ENCODE results near the gene LRGUK.

DNA sequence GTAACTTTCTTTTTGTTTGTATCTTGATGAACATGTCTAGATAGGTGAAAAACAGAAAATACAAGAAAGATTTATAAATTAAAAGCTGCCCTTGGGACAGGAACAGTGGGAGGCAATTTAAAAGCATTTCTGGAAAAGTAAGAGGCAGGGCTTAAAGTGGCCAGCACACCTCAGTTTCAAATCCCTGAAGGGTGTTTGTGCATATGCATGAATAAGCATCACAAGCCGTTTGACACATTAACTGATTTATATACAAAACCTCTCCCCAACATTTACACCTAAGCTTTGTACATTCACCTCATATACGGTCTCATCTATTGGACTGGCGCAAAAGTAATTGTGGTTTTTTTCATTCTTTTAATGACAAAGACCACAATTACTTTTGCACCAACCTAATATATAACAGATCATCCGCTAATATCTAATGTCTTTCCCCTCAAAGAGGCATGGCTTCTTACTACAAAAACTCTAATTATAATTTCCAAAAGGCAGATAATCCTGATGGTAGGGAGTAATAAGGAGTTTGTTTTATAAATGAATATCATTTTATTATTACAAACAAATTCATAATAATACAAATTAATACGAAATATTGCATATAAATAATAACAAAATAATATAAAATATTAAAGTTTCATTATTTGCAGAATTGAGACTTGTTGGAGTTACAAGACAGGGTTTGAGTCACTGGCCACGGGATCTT, 48.3 kb downstream of the LRGUK start:
- TF ChIP-seq MAX (IDR thresholded peaks at IDR 0.05; ENCODE audit: insufficient read depth, insufficient read length), result no peak
- no peak for TF ChIP-seq EZH2 (IDR thresholded peaks at IDR 0.05; ENCODE audit: borderline replicate concordance, low read depth, low read length, severe bottlenecking)
- no peak for TF ChIP-seq FOS (IDR thresholded peaks at IDR 0.05; ENCODE audit: borderline replicate concordance, insufficient read depth, low read length)
- TF ChIP-seq CTCF (IDR thresholded peaks at IDR 0.05; ENCODE audit: extremely low read depth in 1 of 2, insufficient read depth in 1 of 2, low read depth in 1 of 2, low read length in 2 of 2), result no peak
- no peak for TF ChIP-seq POLR2AphosphoS5 (IDR thresholded peaks at IDR 0.05; ENCODE audit: insufficient read depth, low read depth, low read length)
